22Rv1 (cell line): ENCODE measurements around the gene SLC35E2B.
"Not testable (repeated sequence)": the region's sequence is repeated elsewhere in the genome, so short reads cannot be mapped to it uniquely, and the experiment has no call there.

Experiments
- ZFX ChIP-seq: fragments of 450-650 bp; IDR thresholded peaks from 2 replicates; pipeline ENCODE4 v1.6.1; 2017; ENCODE audit warnings: antibody characterized with exemption, borderline replicate concordance
- TF ChIP-seq, protein P1 (sequence below): fragments of 450-650 bp; IDR thresholded peaks from 2 replicates; pipeline ENCODE4 v1.5.1; 2017; ENCODE audit warnings: mild to moderate bottlenecking

DNA sequence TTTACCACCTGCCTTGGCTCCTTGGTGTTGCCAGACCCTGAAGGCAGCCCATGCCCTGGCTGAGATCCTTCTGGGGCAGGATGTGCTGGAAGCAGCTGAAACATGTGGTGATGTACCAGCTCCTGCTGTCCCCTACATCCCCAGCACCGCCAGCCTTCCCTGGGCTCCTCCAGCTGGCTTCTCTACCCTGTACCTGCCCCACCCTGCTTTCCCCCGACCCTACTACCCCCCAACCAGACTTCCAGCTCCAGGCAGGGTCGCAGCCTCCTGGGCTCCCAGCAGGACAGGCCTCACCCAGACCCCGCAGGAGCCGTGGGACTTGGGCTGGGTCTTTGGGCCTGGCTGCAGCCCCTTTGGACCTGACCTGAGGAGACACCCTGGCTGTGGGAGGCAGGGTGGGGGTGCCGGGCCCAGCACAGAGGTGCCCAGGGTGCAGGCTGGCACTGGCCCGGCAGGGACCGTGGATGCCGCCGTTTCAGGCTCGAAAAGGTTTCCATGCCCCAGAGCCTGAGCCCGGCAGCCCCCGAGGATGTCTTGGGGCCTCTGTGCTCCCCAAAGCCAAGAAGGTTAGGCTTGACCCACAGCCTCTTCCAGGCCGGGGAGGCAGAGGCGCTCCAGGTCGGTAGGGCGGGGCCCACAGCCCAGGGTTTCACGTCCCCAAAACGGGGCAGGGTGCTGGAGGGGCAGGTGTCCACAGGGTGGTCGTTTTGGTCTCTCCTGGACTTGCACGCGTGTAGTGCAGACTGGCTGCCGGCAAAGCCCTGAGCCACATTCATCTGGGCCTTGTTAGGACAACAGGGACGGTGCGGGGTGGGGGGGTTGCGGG, 5.0 kb upstream of the SLC35E2B start:
- TF ChIP-seq, protein P1, sequence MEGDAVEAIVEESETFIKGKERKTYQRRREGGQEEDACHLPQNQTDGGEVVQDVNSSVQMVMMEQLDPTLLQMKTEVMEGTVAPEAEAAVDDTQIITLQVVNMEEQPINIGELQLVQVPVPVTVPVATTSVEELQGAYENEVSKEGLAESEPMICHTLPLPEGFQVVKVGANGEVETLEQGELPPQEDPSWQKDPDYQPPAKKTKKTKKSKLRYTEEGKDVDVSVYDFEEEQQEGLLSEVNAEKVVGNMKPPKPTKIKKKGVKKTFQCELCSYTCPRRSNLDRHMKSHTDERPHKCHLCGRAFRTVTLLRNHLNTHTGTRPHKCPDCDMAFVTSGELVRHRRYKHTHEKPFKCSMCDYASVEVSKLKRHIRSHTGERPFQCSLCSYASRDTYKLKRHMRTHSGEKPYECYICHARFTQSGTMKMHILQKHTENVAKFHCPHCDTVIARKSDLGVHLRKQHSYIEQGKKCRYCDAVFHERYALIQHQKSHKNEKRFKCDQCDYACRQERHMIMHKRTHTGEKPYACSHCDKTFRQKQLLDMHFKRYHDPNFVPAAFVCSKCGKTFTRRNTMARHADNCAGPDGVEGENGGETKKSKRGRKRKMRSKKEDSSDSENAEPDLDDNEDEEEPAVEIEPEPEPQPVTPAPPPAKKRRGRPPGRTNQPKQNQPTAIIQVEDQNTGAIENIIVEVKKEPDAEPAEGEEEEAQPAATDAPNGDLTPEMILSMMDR: not testable (repeated sequence)
- TF ChIP-seq ZFX: not testable (repeated sequence)
